GM21619 (cell line): ENCODE measurements around the gene TIAM1.

Experiments used
- ATAC-seq: cut with Tn5 transposase; IDR thresholded peaks from one replicate; pipeline ENCODE4 v1.9.1; 2021; ENCODE audit not compliant: unreplicated experiment

Gene TIAM1

DNA sequence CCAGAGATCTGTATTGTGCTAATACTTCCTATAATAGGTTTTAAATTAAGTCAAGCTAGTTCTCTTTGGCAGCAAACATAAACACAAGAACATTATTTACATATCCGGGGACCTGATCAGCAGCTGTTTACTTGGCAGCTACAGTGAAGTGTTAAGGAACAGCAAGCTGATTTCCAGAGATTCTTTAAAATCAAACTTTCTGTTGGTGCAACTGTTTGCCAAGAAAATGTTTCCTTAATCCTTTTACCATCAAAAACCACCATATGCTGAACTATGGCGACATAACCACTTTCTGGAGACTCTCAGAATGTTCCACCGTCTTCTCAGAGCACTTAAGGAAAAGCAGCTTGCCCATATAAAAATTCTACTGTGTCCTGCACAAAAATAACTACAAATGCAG is 198.8 kb downstream of the TIAM1 start:
- no peak for ATAC-seq

DNA sequence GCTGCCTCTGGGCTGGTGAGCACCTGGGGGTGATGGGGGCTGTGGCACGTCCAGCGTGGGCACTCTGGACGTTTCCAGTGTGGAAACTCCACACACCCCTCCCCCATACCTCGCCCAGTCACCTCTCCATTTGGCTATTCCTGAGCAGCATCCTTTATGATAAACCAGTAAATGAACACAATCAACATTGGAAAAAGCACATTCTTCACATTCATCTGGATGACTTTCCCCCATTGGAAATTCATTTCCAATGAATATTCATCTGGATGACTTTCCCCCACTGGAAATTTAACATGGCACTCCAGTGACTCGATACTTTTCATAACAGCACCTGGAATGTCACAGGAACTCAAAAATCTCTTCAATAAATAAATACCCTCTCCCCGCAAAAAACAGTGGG is 201.0 kb downstream of the TIAM1 start:
- no peak for ATAC-seq

DNA sequence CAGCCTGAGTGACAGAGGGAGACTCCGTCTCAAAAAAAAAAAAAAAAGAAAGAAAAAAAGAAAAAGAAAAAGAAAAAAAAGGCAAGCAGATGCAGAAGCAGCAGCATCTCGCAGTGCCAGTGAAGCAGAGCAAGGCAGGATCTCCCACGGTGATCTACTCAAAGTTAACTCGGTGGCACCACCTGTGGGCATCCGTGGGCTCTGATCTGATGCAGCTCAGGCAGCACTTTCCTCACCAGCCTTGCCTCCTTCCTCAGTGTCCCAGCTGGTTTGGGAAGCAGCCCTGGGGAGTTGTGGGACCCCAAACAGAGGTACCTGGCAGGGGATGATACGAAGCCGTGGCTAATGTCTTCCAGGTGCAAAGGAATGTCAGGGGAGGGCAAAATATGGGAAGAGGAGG is 201.5 kb downstream of the TIAM1 start:
- no peak for ATAC-seq

DNA sequence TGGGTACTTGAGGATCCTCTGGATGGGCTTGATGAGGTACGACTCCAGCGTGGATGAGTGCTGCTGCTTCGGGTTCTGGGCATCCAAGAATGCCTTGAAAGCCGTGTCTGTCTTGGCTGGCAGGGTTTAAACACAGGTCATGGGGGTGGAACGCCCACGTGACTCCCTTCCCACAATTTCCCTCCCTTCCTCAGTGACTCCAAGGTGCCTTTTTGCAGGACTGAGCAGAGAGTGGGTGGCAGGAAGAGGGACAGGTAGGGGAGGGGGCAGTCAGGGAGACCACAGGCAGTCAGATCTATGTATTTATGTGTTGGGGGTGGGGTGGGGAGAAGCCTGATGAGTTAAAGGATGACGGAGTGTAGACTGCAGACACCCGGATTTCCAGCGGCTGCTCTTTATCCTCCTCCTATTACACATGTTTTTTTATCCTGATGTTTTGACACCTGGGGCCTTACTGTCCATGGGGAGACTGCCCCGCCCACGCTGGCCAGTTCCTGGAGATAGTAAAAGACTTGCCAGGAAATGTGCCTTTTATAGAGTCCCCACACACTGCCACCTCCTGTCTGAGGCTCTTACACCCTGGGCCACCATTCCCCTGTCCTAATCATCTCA is 202.6 kb downstream of the TIAM1 start:
- ATAC-seq = no peak

DNA sequence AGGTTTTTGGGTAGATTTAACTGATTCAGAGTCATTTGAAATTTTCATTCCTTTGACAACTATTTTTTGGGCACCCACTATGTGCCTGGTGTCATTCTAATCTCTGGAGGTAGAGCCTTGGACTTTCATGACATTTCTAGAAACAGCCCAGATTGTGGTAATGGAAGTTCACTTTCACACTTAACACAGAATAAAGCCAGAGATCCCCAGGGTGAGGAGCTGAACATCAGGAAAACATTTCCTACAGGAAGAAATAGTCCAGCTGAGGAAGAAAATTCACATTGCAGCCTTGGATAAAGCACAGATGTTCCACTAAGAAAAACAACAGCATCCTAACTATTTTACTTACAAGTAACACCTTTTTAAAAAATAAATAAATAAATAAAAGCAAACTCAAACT is 203.4 kb downstream of the TIAM1 start:
- ATAC-seq = no peak

DNA sequence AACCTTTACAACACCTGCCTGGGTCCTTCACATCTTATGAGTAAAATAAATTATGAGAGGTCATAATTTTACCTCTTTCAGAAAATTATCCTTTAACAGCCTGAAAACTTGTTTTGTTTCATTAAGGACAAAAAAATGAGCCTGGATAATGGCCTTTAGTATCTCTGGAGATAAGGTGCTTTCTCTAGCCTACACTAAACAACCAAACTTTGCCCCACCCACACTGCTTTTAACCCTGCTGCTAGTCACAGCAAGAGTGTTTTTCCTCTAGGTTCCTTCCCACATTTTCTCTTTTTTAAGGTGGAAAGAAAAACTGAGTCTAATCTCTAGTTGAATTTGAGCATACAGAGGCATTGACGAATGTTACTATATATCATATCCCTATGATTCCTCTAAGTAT is 204.0 kb downstream of the TIAM1 start:
- ATAC-seq = no peak

DNA sequence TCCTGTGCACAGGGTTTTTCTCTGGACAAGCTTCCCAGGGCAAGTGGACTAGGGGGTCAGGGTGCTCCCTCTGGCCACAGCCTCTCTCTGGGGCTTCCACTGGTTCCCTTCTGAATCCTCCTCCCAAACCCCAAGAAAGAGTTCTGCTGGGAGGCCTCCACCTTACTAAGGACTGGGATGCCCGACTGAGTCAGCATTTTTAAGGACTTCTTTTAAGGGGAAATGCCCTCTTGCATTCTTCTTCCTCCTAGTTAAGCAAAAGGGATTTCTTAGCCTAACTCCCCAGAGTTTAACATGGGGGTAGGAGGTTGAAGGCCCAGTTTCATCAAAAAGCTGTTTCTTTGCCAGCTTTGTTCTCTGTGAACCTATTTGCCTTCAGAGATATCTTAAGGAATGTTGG is 206.1 kb downstream of the TIAM1 start:
- ATAC-seq = no peak

DNA sequence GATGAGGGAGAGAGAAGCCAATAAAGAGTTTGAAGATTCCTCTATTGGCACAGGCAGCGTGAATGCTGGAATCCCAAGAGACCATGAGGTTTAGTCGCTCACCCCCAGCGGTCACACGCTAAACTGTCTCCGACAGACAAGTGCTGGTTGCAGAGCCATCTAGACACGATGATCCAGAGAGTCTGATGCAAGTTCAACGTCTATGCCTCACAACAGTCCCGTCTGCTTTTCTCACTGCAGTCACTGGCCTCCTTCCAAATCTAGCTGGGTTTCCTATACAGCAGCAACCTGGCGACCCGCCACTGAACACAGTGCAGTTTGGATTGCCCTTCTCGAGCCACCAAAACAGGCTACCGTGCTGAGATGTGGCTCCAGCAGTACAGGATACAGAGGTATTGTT is 207.2 kb downstream of the TIAM1 start:
- ATAC-seq = peak; percentile 63

DNA sequence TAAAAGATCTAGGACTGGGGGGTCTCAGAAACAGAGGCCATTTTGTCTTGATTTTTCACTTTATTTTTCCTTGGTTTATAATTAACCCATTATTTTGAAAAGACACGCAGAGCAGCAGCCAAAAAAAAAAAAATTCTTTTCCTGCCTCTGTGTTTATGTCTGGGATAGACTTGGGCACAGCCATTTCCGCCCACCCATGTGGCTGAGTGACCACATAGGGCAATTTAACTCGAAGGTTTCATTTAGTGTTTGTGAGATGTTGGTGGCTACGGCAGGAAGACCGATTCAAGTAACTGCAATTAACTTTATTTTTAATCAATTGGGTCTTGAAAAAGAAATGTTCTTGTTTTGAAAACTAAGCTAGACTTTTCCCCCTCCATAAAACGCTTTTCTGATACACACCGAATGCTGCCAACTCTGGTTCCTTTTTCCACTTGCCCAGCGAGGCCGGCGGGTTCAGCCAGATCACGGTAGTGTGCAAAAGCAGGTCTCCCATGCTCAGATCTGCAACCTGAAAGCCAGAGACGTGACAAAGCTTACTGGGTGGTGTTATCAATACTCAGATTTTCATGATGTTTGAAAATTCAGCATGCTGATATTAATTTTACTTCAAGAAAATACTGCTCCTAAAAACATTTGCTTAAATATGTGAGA is 208.4 kb downstream of the TIAM1 start:
- no peak for ATAC-seq

DNA sequence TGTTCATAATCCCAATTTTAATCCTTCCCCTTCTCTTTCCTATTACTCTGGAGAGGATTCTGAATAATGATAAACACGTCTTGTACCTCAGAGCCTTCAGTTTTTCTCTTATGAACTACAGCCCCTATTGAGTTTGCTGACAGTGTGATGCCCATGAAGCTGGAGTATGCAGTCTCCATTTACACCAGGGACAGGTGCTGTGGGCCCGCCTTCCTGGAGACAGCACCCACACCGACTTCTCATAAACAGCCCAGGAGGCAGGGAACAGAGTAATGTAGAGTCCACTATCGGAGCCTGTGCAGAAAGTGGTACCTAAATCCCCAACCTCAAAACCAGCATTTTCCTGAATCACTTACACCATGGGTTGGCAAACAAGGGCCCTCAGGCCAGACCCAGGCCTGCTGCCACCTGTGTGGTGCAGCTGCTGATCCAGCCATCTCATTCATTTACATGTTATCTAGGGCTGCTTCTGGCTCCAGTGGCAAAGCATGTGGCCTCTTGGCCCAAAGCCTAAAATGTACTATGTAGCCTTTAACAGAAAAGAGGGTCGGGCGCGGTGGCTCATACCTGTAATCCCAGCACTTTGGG is 210.7 kb downstream of the TIAM1 start:
- ATAC-seq = no peak

DNA sequence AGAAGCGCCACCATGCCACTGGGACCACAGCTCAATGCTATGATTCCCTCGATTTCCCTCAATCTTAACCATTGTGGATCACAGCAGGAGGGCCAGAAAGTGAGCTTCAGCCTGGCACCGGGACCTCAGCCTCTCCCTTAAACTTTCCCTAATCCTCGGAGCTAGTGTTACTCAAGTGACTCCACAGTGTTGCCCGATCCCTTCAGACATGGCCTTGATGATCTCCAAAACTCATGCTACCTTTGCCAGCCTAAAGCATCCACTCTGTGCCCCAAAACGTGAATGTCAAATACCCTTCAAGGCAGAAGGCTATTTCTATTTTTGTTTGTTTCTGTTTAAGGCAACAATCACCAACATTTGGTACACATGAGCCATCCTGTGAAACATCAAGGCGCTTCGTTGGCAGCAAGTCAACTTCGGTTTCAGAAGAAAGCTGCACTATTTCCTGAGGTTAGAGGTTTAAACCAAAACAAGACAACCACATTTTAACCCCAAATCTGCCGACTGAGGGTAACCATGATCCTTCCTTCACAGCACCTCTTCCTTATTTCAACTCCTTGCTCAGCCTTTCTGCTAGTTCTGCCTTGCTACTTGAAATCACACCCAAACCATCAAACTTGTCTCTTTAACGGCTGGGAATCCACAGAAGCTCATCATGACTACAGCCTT is 211.4 kb downstream of the TIAM1 start:
- peak; percentile 71 for ATAC-seq

DNA sequence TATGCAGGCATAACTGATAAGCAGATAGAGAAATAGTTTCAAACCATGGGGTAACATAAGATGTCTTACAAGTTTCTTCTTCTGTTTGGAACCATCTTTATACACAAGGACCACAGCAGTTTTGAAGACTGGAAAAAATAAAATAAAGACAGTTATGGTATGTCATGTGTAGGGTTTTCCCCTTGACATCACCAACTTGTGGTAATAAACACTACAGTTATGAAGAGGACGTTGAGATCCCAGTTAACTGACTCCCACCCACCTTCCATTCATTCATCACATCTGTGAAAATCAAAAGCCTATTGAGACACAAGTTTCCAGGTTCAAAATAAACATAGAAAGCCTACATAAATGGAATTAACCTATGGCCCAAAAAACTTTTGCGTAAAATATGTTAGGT is 213.2 kb downstream of the TIAM1 start:
- ATAC-seq = no peak

DNA sequence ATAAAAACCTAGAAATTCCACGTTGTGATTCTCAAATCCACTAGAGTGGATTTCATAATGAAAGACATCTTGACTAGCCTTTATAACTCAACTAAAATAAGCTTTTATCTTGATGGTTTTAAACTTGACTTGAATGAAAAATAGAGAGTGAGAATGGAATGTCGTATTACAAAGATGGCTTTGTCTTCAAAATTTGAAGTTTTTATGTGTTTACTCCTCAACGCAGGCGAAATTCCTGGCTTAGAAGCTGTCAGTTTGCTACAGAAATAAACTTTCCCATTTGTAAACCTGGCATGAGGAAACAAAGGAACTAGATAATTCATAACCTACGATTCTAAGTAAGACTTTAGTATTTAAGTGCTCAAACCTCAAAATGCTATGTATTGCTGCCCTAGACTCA is 215.8 kb downstream of the TIAM1 start:
- no peak for ATAC-seq

DNA sequence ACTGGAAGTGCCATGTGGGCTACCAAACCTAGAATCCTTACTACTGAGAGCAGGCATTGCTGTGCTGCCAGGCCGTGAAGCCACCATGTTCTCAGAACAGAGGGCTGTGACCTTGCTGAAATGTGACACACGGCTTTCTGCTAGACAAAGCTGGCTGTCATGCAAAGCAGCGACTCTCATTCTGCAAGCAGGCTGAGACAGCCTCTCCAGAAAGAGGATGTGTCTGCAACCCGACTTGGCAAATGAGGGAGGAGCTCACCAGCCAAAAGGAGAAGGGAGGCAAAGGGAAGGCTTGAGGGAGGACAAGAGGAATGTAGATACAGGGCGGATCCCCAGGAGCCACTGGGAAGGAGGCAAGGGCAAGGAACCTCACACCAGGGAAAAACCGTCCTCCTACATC is 220.1 kb downstream of the TIAM1 start:
- peak; percentile 53 for ATAC-seq

DNA sequence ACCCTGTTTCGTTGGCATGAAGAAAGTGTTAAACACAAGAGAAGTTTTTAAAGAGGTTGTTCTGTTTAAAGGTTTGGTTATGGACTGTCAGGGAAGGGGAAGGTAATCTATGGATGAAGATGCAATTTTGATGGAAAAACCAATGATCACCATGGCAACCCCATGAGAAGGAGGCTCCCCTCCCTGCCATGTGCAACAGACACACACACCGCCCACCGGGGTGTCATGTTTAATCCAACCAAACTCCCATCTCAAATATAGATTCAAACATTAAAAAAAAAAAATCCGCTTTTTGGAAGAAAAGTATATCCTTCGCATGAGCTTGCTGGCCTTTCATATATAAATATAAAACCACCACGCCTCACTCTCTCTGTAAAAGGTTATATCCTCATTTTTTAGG is 224.9 kb downstream of the TIAM1 start:
- ATAC-seq = no peak

DNA sequence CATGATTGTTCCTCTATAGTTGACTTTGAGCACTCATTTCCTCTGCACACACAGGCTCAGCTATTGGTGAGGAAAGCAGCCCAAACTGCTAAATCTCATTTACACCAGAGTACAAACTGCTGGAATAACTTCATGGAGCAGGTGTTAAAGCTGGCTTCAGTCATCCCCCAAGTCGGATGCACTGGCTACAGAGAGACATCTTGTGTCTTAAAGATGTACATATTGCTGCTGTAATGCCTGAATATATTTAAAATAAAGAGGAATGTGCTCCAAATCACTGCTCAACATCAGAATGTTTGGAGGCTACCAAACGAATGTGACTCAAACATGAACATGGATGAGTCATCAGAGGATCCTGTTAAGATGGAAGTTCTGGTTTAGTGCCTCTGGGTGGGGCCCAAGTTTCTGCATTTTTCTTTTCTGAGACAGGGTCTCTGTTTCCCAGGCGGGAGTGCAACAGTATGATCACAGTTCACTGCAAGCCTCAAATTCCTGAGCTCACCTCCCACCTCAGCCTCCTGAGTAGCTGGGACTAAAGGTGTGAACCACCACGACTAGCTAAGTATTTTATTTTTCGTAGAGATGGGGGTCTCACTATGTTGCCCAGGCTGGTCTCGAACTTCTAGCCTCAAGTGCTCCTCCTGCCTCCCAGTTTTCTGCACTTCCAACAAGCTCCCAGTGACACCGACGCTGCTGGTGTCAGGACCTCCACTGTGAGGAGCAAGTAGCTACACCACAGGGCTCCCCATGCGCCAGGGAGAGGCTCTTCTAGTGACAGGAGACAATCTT is 226.7 kb downstream of the TIAM1 start:
- ATAC-seq = no peak

DNA sequence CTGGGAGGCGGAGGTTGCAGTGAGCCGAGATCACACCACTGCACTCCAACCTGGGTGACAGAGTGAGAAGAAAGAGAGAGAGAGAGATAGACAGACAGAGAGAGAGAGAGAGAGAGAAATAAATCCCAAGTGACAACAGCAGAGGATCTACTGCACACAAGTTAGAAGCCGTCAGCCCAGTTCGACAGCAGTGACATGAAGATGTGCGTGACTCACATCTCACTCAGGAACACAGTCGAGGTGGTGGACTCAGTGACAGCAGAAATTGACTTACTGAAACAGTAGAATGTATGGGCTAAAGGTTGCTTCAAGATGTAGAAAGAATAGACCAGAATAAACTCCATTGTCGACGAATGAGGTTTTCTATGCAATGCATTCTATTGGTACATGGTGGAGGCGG is 228.8 kb downstream of the TIAM1 start:
- ATAC-seq = no peak

DNA sequence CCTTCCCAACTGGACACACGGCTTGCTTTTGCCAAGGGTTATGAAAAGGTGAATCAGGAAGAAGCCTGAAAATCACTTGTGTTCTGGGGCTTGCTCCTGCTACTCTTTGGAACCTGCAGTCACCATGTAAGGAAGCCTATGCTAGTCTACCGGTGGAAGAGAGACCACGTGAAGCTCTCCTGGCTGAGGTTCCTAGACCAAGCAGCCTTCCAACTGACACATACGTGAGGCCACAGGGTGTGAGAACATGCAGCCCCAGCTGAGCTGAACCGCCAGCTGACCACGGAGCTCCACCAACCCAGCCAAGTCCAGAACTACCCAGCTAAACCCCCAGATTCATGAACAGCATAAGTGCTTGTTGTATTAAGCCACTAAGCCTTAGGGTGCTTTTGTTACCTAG is 233.0 kb downstream of the TIAM1 start:
- no peak for ATAC-seq

DNA sequence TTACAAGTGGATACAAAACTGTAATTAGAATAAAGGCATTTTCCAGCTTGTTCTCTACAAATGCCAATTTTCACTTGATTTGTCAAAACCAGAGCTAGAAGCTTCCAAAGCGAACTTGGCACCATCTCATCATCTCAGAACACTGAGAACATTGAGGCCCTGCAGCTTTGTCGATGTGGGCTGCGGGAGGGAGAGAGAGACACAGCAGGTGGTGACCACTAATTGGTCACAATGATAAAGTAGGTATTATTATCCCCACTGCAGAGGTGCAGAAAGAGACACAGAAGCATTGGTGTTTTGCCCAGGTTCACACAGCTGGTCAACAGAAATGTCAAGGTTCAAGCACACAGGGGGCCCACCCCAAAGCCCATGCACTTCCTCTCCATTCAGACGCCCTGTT is 233.6 kb downstream of the TIAM1 start:
- ATAC-seq = no peak

DNA sequence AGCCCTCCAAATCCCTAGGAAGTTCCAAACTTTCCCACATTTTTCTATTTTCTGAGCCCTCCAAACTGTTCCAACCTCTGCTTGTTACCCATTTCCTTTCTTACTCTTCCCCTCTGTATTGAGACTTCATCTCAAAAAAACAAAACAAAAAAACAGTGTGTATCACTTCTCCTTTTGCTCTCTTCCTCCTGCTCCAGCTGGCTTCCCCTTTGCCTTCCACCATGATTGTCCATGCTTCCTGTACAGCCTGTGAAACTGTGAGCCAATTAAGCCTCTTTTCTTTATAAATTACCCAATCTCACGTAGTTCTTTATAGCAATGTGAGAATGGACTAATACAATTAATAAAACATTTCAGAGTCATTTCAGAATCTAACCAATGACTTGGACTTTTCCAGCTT is 236.2 kb downstream of the TIAM1 start:
- ATAC-seq = peak; percentile 53

DNA sequence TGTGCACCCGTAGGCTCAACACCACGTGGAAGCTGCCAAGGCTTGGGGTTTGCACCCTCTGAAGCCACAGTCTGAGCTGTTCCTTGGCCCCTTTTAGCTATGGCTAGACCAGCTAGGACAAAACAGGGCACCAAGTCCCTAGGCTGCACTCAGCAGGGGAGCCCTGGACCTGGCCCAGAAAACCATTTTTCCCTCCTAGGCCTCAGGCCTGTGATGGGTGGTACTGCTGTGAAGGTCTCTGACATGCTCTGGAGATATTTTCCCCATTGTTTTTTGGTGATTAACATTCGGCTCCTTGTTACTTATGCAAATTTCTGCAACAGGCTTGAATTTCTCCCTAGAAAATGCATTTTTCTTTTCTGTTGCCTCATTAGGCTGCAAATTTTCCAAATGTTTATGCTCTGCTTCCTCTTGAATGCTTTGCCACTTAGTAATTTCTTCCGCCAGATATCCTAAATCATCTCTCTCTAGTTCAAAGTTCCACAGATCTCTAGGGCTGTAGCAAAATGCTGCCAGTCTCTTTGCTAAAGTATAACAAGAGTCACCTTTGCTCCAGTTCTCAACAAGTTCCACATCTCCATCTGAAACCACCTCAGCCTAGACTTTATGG is 236.8 kb downstream of the TIAM1 start:
- no peak for ATAC-seq
